ENCODE measurements around the gene CACNA2D3.

GRCh38 chr3:54871867-54872266 lies 749.5 kb downstream of the CACNA2D3 start:
- no peak for TF ChIP-seq ZSCAN20 (CRISPR knock-in tag; IDR thresholded peaks at IDR 0.05)
- TF ChIP-seq GATA3 (IDR thresholded peaks at IDR 0.05; ENCODE audit: borderline replicate concordance) = no peak
- no peak for TF ChIP-seq REST (IDR thresholded peaks at IDR 0.05)
- no peak for TF ChIP-seq ELK1 (IDR thresholded peaks at IDR 0.05; ENCODE audit: low read depth, low read length)
- TF ChIP-seq RAD21 (conservative IDR thresholded peaks at IDR 0.05 in 1 of 2, IDR thresholded peaks at IDR 0.05 in 1 of 2) = no peak
- TF ChIP-seq CEBPB (IDR thresholded peaks at IDR 0.05) = no peak
- TF ChIP-seq CTCF (IDR thresholded peaks at IDR 0.05) = no peak
- no peak for TF ChIP-seq POLR2A (IDR thresholded peaks at IDR 0.05; ENCODE audit: low read length)
- no peak for TF ChIP-seq MAFK (IDR thresholded peaks at IDR 0.05; ENCODE audit: partially characterized antibody)
- no peak for TF ChIP-seq ESRRA (IDR thresholded peaks at IDR 0.05; ENCODE audit: borderline replicate concordance, low read length)
- no peak for TF ChIP-seq EP300 (IDR thresholded peaks at IDR 0.05)
- TF ChIP-seq RFX5 (IDR thresholded peaks at IDR 0.05) = no peak
- no peak for TF ChIP-seq RNF2 (IDR thresholded peaks at IDR 0.05; ENCODE audit: borderline replicate concordance, low read depth)
- no peak for TF ChIP-seq FOSL2 (IDR thresholded peaks at IDR 0.05)
- TF ChIP-seq FOSL2 (CRISPR knock-in tag; IDR thresholded peaks at IDR 0.05) = no peak

Measured in A549 (cell line).